Activated CD8-positive, alpha-beta memory T cell treated with anti-CD3 and anti-CD28 coated beads, Interleukin-2, amount 50 U/mL, for 48 hours (primary cell): ENCODE data around the gene GPR4.

ENCODE experiments used
- DNase-seq: peaks from one replicate; pipeline ENCODE4 v3.0.0-alpha.2; 2020

GPR4 gene

DNA sequence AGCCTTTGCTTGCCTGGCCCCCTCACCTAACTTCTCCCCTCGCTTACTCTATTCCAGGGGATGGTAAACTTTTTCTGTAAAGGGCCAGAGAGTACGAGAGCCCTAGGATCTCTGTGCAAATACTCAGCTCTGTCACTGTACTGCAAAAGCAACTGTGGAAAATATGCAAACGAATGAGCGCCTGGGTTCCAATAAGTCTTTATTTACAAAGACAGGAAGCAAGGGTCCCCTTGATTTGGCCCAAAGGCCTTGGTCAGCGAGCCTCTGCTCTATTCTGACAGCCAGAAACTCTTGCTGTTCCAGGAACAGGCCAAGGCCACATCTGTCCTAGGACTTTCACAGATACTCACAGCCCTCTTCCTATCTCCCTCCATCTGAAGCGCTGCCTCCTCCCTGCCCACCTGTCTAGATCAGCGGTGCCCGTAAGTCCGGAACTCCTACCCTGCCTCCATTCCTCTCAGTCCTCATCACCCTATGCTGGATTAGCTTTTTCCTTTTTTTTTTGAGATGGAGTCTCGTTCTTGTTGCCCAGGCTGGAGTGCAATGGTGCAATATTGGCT, 54.7 kb downstream of the GPR4 start:
- DNase-seq = no peak

DNA sequence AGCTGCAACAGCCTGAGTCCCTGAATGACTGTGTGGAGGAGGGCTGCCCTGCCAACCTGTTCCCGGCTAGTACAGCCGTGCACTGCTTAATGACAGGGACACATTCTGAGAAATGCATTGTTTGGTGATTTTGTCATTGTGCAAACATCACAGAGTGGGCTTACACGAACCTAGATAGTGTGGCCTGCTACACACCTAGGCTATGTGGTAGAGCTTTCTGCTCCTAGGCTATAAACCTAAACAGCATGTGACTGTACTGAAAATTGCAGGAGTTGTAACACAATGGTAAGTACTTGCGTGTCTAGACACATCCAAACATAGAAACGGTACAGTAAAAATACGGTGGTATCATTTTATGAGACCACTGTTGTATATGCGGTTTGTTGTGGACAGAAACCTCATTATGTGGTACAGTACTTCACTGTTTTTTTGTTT, 59.8 kb downstream of the GPR4 start:
- DNase-seq = no peak
